ENCODE data around the gene CST4. TPM values are rescaled to one million over a fixed set of nuclear protein-coding genes. Genes with fewer than 3 reads are reported as not detected.

The CST4 gene
- total and polyA plus RNA-seq, 2 experiments from 2014 or later, result not detected

GRCh38 chr20:23663180-23663579 lies 25.7 kb downstream of the CST4 start:
- Histone ChIP-seq H3K27ac (ENCODE audit: low read depth) (no peak overlapping the region), H3K36me3 (ENCODE audit: insufficient read depth) (no peaks in the 10 kb centered on the region), H3K4me3 (no peak overlapping the region), H3K27me3 (ENCODE audit: insufficient read depth) (no peaks in the 10 kb centered on the region), H3F3A (replicated peaks; ENCODE audit: low read depth) (no peaks in the 10 kb centered on the region), H3K4me1 (ENCODE audit: insufficient read depth) (no peaks in the 10 kb centered on the region), H4K20me1 (replicated peaks; ENCODE audit: insufficient read depth) (no peaks in the 10 kb centered on the region), H2AFZ (no peak overlapping the region), H3K9me2 (ENCODE audit: insufficient read depth) (no peaks in the 10 kb centered on the region), H3K4me2 (no peak overlapping the region), H3K79me2 (replicated peaks; ENCODE audit: insufficient read depth) (no peaks in the 10 kb centered on the region)
- Mint-ChIP-seq H3K27me3 (ENCODE audit: insufficient read depth, low read depth, poor library complexity) (peaks cover 9% of the 10 kb centered on the region), H3K36me3 (ENCODE audit: low read depth) (no peaks in the 10 kb centered on the region), H3K4me3 (no peak overlapping the region), H3K9me3 (no peaks in the 10 kb centered on the region), H3K27ac (no peak overlapping the region), H3K4me1 (no peaks in the 10 kb centered on the region)
- DNase-seq (ENCODE audit: low spot score), result no peak
- TF ChIP-seq REST (IDR thresholded peaks at IDR 0.05; ENCODE audit: unreplicated experiment), result no peak
- TF ChIP-seq NANOG (IDR thresholded peaks at IDR 0.05; ENCODE audit: borderline replicate concordance), result no peak
- no peak for TF ChIP-seq STAT1 (IDR thresholded peaks at IDR 0.05; ENCODE audit: unreplicated experiment)
- no peak for TF ChIP-seq ZNF114 (CRISPR knock-in tag; IDR thresholded peaks at IDR 0.05)
- ATAC-seq, result no peak

GRCh38 chr20:23662276-23662870 lies 26.5 kb downstream of the CST4 start:
- Mint-ChIP-seq H3K4me3 (no peak overlapping the region), H3K9me3 (no peaks in the 10 kb centered on the region), H3K27ac (no peak overlapping the region), H3K27me3 (ENCODE audit: insufficient read depth, low read depth, poor library complexity) (peaks cover 9% of the 10 kb centered on the region), H3K36me3 (ENCODE audit: low read depth) (no peaks in the 10 kb centered on the region), H3K4me1 (no peaks in the 10 kb centered on the region)
- no peaks in the 10 kb centered on the region for H3F3A ChIP-seq (replicated peaks; ENCODE audit: low read depth)
- H3K4me3 ChIP-seq, result no peak overlapping the region
- H3K4me2 ChIP-seq, result no peak overlapping the region
- no peaks in the 10 kb centered on the region for H3K9me2 ChIP-seq (ENCODE audit: insufficient read depth)
- H3K36me3 ChIP-seq (ENCODE audit: insufficient read depth), result no peaks in the 10 kb centered on the region
- H3K4me1 ChIP-seq (ENCODE audit: insufficient read depth), result no peaks in the 10 kb centered on the region
- no peaks in the 10 kb centered on the region for H3K27me3 ChIP-seq (ENCODE audit: insufficient read depth)
- no peak for ATAC-seq
- H3K79me2 ChIP-seq (replicated peaks; ENCODE audit: insufficient read depth), result no peaks in the 10 kb centered on the region
- no peak overlapping the region for H2AFZ ChIP-seq
- no peak overlapping the region for H3K27ac ChIP-seq (ENCODE audit: low read depth)
- H4K20me1 ChIP-seq (replicated peaks; ENCODE audit: insufficient read depth), result no peaks in the 10 kb centered on the region
- no peak for DNase-seq (ENCODE audit: low spot score)
- TF ChIP-seq ZNF114 (CRISPR knock-in tag; IDR thresholded peaks at IDR 0.05), result no peak
- TF ChIP-seq JUNB (IDR thresholded peaks at IDR 0.05; ENCODE audit: unreplicated experiment), result no peak
- no peak for TF ChIP-seq EZH2 (IDR thresholded peaks at IDR 0.05; ENCODE audit: low read depth, unreplicated experiment)
- no peak for TF ChIP-seq ZNF331 (CRISPR knock-in tag; IDR thresholded peaks at IDR 0.05; ENCODE audit: low read depth)
- TF ChIP-seq ZNF462 (CRISPR knock-in tag; IDR thresholded peaks at IDR 0.05), result no peak
- no peak for TF ChIP-seq POLR2AphosphoS5 (IDR thresholded peaks at IDR 0.05; ENCODE audit: low read depth)
- TF ChIP-seq STAT1 (IDR thresholded peaks at IDR 0.05; ENCODE audit: unreplicated experiment), result no peak
- TF ChIP-seq CTCF (conservative IDR thresholded peaks at IDR 0.05; ENCODE audit: low read depth in 2 of 2), result no peak
- no peak for TF ChIP-seq CREB1 (CRISPR knock-in tag; IDR thresholded peaks at IDR 0.05; ENCODE audit: low read depth)

Data from GM23338 (cell line).